DMS79 (cell line): ENCODE data around the gene SCUBE1.
A peak's percentile ranks its signal among the peaks of the same experiment; 100 is the strongest.

Experiments
- DNase-seq: peaks from one replicate; lab custom pipeline; 2025; lab: John Stamatoyannopoulos, UW

The SCUBE1 gene

GRCh38 chr22:43199541-43199940, 143.6 kb downstream of the SCUBE1 start:
- no peak for DNase-seq

DNA sequence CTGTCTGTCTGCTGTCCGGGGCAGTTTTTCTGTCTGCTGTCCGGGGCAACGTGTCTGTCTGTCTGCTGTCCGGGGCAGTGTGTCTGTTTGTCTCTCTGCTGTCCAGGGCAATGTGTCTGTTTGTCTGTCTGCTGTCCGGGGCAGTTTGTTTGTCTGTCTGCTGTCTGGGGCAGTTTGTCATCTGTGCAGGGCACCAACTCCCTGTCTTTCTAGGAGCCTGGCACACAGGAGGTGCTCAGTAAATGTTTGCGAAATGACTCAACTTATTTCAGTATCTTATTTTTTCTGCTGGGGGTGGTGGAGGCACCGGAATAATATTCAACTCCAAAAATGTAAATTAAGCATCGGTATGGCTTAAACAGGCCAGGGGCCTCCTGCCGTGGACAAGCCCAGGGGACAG, 144.2 kb downstream of the SCUBE1 start:
- no peak for DNase-seq

DNA sequence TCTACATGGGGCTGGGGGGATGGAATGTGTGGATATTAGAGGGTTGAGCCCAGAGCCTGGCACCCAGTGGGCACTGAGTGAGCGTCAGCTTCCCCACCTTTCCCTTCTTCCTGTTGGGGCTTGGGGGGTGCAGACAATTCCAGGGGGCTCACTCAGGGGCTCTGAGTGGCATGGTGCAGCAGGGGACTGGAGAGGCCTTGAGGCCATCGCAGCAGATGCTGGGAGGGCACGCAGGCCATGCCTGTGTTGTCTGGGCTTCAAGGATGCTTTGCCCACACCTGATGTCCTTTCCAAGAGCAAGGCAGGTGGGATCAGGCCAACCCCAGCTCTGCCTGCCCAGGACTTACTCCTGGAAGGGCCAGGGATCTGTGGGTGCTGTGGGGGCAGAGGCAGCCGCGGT, 145.0 kb downstream of the SCUBE1 start:
- no peak for DNase-seq

- peak; percentile 19 for DNase-seq
Observed at GRCh38 chr22:43197271-43197941, 145.8 kb downstream of the SCUBE1 start.

GRCh38 chr22:43191831-43192230, 151.3 kb downstream of the SCUBE1 start:
- no peak for DNase-seq

DNA sequence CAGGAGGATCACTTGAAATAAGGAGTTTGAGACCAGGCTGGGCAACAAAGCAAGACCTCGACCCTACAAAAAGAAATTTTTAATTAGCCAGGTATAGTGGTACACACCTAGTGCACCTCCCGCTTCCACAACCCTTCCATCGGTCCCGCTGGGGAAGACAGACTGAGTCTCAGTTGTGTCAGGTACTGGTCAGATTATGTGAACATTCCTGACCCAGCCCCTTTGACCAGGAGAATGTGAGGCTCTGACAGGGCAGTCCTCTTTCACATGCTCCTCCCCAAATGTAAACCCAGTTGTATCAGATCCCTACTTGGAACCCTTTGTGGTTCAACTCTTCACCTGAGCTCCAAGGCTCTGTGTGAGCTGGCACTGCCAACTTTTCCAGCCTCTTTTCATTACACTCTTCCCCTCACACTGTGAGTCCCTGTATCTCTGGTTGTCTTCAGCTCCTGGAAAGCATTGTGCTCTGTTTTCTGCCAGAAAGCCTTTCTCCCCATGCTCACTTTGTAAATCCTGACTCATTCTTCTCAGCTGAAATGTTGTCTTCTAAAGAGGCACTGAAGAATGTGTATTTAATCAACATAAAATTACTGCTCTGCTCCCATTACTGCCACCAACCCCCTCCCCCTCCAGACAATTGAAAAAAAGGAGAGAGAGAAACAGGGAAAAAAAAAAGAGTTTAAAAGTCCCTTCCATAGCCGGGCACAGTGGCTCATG, 154.2 kb downstream of the SCUBE1 start:
- no peak for DNase-seq

DNA sequence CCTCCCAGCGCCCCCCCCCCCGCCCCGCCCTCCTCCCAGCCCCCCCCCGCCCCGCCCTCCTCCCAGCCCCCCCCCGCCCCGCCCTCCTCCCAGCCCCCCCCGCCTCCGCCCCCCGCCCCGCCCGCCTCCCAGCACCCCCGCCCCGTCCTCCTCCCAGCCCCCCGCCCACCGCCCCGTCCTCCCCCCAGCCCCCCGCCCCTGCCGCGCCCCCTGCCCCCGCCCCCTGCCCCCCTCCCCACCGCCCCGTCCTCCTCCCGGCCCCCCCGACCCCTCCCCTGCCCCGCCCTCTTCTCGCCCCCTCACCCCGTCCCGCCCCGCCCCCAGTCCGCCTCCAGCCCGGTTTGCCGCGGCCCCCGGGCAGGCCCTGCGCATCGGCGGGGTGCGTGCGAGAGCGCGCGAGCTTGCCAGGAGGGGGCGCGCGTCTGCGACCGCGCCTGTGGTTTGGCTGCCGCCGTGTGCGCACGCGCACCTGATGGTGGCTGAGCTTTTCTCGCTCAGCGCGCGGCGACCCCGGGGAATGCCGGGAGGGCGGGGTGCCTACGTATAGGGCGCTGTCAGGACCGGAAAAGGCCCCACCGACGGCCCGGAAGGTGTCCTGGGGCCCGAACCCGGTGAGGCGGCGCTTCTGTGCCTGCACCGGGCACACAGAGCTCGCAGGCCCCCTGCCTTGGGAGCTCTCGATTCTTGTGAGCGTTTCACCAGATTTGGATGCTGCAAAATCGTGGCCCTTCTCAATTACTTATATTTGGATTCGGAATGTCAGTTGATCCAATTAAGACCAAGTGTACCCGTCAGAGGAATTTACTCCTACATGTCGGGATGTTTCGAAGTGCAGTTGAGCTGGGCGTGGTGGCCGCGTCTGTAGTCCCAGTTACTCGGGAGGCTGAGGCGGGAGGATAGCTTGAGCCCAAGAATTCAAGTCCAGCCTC, 155.7 kb downstream of the SCUBE1 start:
- DNase-seq, result peak; percentile 77

- no peak for DNase-seq
Observed at GRCh38 chr22:43186272-43187170, 156.7 kb downstream of the SCUBE1 start, which contains the start of gene TTLL12. TSS of gene TTLL12 (minus strand) at chr22:43187134. CDS start at chr22:43187069, 65 bp downstream.

DNA sequence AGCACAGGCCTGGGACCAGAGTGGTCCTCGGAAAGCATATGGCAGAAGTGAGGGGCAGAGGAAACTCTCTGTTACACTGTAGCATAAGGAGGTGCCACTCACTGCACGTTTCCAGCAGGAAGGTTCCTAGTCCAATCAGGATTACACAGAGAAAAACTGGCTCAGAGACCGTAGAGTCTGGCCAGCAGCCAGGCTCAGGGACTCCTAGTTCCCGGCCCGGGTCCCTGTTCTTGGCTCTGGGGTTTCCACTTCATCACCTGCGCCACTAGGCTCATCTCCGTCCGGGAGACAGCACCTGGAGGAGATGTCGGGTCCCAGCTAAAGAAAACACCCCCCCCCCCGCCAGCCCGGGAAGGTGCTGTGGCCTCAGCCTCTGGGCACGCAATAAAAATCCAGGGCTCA, 157.3 kb downstream of the SCUBE1 start:
- DNase-seq, result no peak

DNA sequence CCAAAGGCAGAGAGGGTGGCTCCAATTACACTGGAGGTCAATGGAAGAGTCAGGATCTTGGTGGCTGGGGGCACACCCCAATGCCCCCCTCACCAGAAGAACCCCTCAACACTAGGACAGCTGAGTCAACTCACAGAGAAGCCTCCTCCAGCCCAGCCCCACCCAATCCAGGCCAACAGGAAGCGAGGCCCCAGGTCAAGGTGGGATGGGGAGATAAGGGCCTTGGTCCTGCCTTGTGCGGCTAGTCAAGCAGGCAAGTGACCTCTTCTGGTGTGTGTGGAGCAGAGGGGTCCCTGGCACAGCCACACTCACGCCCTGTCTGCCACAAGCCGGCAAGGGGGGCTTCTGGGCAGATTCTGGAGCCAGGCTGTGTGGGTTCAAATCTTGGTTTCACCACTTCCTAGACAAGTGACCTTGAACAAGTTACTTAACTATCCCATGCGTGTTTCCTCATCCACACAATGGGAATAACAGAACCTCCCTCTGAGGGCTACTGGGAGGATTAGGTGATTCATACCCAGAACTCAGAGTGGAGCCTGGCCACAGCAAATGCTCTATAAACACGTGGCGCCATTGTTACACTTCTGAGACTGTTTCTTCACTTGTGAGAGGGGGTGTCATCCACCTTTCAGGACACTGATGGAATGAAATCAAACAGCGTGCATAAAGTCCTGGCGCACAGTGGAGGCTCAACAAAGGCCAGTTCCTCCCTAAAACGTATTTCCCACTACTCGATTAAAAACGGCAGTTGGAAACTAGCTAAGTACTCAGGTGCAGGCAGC, 159.5 kb downstream of the SCUBE1 start:
- no peak for DNase-seq

DNA sequence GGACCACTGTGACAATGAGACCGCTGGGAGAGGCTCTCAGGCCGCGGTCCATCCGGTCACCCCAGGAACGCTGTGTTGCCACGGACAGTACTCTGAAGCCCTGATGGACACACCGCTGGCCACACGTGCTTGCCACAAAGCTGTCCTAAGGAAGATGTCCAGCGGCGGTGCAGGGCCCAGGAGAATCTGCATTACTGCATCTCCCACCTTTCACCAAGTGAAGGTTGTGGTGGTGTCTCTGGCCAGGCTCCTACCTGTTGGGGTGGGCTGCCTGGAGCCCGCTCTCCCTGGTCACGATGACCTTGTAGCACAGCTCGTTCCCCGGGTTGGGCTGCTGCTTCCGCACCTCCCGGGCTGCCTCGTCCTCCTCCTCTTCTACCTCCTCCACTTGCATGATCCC, 160.4 kb downstream of the SCUBE1 start:
- DNase-seq, result no peak

DNA sequence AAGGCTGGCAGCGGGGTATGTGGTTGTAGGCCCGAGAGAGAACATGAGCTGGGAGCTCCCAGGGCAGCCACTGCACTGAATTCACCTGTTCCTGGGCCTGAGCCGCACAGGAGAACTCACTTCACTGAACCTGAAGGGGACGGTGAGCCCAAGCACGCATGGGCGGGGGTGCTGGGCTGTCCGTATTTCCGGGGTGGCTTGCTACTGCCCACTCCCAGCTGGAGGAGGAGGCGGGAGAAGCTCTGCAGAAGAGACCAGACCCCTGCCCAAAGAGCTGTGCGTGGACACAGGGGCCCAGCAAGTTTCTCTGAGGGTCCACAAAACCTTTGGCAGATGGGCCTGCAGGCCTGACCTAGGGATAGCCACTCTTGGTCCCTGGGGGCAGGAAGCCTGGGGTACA, 161.1 kb downstream of the SCUBE1 start:
- DNase-seq, result no peak

DNA sequence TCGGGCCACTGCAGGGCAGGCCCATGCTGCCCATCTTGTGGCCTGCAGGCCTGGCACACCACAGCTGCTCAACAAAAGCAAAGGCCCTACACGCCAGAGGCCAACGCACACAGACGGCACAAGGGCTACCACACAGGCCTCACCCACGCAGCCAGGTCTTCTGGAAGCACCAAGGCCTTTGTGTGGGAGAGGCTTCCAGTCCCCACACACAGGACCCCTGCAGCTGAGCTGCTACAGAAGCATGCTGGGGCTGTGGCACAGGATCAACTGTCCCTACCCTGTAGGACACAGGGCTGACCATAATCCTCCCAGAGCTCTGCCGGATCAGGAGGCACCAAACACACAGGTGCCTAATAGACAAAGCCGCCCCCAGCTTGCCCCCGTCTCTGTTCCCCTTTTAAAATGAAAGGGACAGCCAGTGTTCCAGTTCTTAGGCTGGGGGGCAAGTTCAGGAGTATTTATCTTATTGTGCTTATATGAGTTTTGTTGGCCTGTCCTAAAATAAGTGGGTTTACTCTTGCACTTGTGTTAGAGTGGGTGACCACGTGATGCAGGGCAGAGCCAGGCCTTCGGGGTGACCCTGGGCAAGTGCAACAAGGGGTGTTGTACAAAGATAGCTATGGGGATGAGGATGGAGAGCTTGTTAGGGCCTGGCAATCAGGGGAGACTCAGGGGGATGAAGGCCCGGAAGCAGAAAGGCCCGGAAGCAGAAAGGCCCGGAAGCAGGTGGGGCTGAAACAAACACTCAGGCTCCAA, 161.7 kb downstream of the SCUBE1 start:
- no peak for DNase-seq

- no peak for DNase-seq
Observed at GRCh38 chr22:43180670-43181069, 162.5 kb downstream of the SCUBE1 start.

GRCh38 chr22:43179911-43180195, 163.3 kb downstream of the SCUBE1 start:
- DNase-seq, result no peak

DNA sequence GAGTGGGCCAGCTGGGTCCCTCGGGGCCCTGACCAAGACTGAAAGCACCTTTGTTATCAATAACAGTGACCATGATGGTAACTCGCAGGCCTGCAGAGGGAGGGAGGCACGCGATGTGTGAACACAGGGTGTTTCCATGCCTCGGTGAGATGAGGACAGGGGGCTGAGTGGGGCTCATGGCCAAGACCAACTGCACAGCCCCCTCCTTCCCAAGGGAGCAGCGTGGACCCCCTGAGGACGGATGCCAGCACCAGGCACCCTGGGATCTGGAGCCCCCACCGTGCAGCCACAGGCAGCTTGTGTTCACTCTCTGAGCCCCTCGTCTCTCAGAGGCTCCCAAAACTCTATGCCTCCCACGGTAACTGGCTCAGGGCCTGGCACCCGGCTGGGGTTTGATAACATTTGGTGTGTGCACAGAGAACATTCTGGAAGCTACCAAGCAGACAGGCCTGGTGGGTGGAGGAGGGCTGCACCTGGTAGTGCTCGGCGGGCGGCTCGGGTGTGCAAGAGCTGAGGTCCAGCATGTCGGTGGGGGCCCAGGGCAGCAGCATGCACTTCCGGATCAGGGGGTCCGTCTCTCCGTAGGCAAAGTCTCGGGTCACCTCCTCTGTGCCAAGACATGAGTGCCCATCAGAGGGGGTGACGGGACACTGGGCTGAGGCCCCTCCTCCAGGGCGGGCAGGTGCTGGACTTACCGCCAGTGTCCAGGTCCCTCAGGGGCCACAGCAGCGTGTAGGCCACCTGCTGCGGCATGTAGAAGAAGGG, 163.8 kb downstream of the SCUBE1 start:
- DNase-seq, result no peak

- no peak for DNase-seq
Observed at GRCh38 chr22:43177479-43177878, 165.7 kb downstream of the SCUBE1 start.

DNA sequence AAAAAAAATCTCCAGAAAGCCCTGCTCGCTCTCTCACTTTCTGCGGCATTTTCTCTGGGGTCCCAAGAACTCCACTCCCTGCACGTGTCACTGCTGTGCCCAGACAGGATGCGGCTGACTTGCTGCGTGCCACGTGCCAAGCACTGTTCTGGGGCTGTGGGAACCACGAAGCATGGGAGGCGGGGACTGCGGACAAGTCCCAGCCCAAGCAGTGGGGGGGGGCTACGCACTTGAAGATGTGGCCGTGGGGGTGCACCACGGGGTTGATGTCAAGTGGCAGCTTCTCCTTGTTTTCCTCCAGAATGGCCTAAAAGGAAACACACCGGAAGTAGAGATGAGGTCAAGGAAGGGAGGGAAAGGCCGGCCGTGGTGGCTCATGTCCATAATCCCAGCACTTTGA, 167.1 kb downstream of the SCUBE1 start:
- DNase-seq, result no peak

GRCh38 chr22:43174941-43175531, 168.1 kb downstream of the SCUBE1 start:
- DNase-seq, result no peak
